ENCODE measurements around the gene CNOT11.
A peak's percentile ranks its signal among the peaks of the same experiment; 100 is the strongest.

CNOT11 gene

DNA sequence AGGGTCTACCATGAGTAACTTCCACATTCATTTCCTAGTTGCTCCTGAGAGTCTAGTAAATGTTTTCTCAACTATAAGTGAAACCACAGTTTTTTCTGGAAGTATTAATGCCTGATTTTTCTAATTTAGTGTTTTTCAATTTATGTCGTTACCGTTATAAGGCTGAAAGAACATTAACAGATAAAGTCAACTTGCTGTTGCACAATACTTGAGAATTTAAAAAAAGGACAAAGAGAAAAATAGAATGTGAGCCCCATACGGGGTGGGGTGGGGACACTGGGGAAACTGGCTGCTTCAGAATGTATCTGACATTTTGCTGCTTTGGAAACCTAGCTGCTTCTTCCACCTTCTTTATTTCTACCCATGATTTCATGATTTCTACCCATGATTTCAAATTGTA lies 26.2 kb downstream of the CNOT11 start:
- DNase-seq (ENCODE audit: low spot score): no peak

DNA sequence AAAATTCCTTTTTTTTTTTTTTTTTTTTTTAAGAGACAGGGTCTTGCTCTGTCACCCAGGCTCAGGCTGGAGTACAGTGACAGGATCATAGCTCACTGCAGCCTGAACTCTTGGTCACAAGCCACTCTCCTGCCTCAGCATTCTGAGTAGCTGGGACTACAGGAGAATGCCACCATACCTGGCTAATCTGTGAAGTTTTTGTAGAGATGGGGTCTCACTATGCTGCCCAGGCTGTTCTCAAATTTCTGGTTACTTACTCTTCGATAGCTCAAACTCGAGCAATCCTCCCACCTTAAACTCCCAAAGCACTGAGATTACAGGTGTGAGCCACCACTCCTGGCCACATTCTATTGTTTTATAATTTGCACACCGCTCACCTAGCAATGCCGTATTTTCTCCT lies 28.8 kb downstream of the CNOT11 start:
- no peak for DNase-seq (ENCODE audit: low spot score)

DNA sequence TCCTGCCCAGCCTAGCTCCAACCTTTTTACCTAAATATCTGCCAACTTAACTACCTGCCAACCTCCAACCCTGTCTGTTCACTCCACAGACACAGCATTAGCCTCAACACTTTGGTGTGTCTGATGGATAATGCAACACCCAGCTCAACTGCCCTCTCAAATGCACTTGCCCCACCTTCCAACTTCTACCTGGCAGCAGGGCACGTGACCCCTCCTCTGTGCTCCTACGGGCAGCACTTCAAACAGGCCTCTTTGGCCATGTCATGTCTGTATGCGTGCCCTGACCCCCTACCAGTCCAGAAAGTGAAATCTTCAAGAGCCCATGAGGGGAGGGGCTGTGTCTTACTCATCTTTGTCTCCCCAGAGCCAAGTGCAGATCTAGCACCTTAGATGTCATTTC lies 30.3 kb downstream of the CNOT11 start:
- DNase-seq (ENCODE audit: low spot score): no peak

DNA sequence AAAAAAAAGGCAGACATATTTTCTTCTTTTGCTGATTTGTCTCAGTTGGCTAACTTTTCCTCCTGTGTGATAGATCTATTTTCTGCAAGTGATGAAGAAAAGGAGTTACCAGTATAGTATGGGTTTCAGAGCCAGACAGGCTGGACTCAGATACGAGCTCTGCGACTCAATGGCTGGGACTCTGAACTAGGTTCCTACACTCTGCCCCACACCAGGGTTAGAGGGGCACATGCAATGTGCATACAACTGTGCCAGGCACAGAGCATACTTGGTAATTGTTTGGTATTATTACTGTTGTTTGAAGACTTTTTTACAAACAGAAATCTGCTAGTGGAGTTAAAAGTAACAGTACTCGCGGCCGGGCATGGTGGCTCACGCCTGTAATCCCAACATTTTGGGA lies 34.0 kb downstream of the CNOT11 start:
- no peak for DNase-seq (ENCODE audit: low spot score)

DNA sequence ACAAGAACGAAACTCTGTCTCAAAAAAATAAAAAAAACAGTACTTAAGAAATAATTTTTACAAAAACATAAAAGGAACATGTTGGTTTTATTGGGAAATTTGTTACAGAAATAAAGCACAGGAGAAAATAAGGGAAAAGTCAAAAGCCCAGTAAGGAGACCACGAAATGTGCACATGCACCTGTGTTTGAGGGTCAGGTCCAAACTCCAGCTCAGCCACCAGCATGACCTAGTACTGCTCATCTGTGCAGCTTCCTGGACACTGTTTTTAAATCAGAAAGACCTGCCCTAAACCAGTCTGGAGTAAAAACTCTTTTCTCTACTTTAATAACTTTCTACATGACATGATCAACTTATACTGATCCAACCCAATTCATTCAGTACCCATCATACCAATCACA lies 34.6 kb downstream of the CNOT11 start:
- no peak for DNase-seq (ENCODE audit: low spot score)

DNA sequence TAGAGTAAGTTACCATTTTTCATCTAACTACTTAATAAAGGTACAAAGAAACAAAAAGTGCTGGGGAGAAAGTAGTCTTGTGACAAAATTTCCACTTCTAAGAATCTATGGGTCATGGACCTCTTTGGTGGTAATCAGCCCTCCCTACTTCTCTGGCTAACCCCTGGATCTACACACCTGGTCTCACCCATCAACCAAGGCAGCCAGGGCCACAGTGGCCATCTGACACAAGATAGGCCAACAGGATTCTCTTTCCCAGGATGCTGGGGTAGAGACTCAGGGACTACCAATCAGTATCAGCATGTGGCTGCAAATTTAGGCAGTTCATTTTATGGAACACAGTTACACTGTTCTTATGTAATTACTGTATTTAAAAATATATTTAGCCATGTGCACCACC lies 38.0 kb downstream of the CNOT11 start:
- DNase-seq (ENCODE audit: low spot score): no peak

DNA sequence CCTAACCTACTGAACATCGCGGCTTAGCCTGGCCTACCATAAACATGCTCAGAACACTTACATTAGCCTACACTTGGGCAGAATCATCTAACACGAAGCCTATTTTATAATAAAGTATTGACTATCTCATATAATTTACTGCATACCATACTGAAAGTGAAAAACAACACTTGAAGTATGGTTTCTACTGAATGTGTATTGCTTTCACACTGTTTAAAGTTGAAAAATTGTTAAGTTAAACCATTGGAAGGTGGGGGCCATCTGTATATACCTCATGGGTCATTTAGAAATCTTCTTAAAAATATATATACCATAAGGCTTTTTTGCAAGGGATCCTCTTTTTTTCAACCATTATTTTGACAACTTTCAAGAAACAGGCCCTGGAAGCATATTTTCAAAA lies 39.3 kb downstream of the CNOT11 start:
- no peak for DNase-seq (ENCODE audit: low spot score)

DNA sequence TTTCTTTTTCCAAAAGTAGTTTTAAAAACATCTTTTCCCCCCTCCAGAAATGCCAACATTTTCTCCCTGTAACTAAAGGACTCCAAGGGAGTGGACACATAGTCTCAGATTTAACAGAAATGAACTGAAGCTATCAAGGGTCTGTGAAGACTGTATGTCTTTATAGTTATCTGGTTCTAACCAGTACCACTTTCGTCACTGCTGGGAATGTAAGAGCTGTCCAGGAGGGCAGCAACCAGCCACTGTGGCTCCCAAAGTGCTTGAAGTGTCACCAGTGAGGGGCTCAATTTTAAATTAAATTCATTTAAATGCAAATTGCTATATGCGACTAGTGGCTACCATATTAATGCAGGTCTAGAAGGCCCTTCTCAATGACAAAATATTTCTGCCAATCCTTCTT lies 40.9 kb downstream of the CNOT11 start:
- DNase-seq (ENCODE audit: low spot score): no peak

DNA sequence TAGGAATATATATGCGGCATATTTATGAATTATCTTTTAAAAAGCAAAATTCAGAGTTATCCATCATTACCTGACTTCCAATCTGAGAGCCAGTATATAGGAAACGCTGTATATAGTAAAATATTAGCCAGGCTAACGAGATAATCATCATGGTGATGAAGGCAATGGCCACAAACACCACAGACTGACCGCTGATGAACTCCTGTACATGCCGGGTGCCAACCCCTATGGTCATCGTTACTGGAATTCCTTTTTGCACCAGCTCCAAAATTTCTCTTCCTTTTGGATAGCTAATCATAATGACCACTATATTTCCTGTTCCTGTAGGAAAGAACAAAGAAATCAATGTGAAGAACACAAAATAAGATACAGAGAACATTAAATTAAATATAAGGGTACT lies 42.2 kb downstream of the CNOT11 start:
- DNase-seq (ENCODE audit: low spot score): no peak

DNA sequence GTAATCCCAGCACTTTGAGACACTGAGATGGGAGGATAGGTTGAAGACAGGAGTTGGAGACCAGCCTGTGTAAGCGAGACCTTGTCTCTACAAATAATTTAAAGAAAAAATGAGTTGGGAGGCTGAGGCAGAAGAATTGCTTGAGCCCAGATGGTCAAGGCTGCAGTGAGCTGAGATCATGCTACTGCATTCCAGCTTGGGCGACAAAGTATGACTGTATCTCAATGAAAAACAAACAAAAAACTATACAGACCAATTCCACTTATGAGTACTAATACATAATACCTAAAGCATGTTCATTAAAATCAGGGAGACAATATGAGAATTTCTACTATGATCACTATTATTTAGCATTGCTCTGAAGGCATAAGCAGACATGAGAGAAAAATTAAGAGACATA lies 43.2 kb downstream of the CNOT11 start:
- DNase-seq (ENCODE audit: low spot score): no peak

DNA sequence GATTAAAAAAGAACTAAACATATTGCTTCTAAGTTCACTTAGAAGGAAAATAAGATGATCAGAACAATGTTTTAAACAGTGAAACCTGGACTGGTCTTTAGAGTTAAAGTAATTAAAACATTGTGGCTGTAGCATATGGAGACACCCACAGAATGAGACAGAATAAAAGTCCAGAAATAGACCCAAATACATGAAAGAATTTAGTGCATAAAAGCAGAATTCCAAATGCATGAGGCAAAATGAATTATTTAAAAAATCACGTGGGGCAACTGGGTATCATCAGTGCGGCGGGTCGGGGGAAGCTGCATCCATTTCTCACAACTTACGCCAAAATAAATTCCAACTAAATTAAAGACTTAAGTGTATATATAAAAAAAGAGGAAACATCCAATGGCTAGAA lies 43.7 kb downstream of the CNOT11 start:
- DNase-seq (ENCODE audit: low spot score): no peak

DNA sequence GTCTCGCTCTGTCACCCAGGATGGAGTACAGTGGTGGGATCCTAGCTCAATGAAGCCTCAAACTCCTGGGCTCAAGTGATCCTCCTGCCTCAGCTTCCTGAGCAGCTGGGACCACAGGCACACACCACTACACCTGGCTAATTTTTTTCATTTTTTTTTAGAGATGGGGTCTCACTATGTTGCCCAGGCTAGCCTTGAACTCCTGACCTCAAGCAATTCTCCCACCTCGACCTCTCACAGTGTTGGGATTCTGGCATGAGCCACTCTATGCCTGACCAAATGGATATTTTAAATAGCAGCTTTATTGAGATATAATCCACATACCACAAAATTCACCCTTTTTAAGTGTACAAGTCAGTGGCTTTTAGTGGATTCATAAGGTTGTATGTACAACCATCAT lies 44.7 kb downstream of the CNOT11 start:
- no peak for DNase-seq (ENCODE audit: low spot score)

DNA sequence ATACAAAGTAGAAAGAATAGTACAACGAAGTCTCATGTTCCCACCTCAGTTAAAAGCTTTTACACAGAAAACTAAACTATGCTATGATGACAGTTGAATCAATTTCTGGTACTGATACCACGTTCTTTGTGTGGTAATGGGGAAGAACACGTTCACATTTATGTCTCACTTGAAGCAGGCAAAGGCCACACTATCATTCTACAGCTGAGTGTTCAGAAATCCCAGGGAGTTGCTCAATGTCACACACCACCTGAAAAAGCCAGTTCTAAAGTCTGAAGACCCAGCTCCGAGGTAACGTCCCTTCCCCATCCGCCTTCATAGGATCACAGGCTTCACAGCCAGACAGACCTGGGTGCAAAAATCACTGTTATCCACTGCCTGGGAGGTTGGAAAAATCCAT lies 46.9 kb downstream of the CNOT11 start:
- no peak for DNase-seq (ENCODE audit: low spot score)

DNA sequence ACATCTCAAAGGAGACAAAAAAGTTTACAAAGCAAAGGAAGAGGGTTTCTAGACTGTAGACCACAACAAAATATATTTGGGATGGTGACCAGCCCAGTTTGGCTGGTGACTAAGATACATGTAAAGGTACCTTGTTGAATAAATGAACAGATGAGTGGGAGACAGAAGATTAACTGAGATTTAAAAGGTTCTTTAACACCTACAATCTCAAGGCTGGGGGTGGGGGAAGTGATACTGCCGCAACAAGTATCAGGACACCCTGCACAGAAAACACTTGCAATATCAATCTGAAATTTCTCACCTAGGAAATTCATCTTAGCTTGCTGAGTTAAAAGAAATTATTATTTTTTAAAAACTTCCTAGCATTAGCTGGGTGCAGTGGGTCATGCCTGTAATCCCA lies 47.5 kb downstream of the CNOT11 start:
- no peak for DNase-seq (ENCODE audit: low spot score)

DNA sequence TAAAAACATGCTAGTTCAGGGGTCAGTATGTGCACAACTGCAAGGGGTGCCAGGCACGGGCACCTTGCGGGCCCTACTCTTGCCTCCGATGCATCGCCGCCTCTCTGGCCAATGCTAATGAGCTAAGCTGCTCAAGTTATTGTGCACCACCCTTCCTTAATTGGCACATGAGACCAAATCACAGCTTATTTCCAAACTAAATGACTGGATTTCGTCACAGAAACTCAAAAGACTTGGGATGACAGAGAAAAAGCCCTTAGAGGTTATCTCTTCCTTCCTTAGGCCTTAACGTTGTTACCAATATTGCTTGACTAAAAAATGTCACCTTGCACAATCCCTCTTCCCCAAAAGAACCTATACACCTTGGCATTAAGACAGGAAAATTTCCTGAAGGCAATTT lies 48.1 kb downstream of the CNOT11 start:
- no peak for DNase-seq (ENCODE audit: low spot score)

DNA sequence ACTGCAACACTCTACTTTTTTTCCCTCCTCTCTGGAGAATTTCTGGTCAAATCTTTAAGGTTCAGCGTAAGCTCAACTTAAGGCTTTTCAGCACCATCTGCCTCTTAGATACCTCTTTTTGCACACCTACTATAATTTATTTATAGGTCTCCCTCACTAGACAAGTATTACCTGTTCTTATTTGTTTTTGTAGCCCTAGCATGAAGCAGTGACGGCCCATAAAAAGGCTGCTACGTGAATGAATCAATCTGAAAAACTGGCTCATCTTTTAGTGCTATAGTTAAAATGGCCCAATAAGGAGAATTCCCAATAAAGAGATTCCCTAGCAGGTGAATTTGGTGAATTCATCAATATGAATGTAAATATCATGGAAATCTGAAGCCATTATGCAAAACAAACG lies 49.3 kb downstream of the CNOT11 start:
- no peak for DNase-seq (ENCODE audit: low spot score)

DNA sequence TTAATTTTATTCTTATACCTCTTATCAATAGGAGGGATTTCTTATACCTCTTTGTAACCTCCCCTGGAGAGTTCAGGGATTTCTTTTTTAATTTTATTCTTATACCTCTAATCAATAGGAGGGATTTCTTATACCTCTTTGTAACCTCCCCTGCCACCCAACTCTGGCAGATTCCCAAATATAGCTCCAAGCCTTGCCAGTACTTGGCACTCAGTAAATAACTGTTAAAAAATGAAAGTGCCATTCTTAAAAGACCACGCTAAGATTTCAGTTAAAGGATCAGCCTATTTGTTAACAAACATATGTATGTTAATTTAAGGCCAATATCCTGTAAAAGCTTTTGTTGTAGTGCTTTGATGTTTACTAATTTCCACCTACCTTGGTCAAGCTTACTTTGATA lies 51.0 kb downstream of the CNOT11 start:
- no peak for DNase-seq (ENCODE audit: low spot score)

DNA sequence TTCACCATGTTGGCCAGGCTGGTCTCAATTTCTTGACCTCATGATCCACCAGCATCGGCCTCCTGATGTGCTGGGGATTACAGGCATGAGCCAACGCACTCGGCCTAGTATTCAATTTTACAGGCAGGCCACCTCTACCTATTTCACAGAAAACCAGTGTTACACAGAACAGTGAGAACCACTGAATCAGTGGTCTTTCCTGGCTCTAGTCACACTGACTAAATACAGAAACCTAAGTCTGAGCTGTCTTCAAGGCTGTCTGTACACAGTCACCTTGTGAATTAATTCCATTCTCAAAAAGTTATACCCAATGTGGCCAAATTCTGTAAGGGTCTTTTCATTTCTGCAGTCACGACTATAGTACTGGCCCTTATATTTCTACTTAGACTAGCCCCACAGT lies 52.3 kb downstream of the CNOT11 start:
- DNase-seq (ENCODE audit: low spot score): peak; percentile 35

DNA sequence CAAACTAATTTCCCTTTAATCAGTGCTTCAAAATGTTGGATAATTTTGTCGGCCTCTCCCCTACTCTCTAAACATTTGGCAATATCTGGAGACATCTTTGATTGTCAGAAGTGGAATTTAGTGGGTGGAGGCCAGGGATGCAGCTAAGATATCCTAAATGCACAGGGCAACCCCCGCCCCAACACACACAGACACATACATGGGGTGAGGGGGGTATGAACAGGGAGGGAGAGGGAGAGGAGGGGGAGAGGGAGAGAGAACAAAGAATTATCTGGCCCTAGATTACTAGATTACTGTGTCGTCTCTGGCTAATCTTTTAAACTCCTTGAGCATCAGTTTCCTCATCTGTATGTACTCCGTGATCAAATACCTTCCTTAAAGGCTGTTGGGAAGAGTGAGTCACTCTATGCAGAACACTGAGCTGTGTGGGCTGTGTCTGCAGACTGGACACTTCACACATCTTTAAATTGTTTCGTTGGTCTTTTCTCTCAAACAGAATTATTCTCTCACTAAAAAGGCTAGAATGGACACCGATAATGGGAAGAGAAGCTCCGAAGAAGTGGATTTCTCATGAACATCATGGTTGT lies 52.9 kb downstream of the CNOT11 start:
- no peak for DNase-seq (ENCODE audit: low spot score)

DNA sequence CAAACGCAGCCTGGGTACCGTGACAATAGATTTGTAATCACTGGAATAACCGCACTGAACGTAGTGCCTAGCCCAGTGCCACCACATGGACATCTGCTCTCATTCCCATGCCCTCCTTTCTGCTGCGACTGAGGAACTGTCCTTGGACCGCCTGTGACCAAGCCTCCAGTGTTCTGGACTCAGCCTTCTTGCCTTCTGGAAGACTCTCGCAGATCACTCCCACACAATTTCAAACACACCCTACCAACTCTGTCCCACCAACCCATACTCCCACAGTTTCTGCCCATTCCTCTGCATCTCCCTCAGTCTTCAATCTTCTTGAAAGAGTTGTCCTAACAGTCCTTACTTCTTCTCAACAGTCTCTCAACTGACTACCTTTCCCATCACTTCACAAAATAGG lies 53.7 kb downstream of the CNOT11 start:
- DNase-seq (ENCODE audit: low spot score): no peak

DNA sequence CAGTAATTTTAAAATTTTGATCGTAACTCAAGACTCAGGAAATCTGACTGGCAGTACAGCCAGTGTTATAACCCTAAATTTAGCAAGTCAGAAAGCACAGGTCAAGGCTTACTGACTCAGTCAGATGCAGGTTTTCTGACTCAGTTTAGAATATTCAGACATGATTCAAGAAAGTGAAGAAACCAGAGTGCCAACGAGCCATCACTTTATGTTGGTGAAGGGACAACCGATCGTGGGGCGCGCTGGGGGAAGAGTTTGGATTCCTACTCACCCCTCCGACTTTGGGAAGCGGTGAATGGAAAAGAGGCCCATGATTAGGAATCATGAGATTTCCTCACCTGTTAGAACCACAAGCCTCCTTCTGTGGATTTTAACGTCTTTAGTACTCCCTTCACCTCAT lies 54.8 kb downstream of the CNOT11 start:
- no peak for DNase-seq (ENCODE audit: low spot score)

DNA sequence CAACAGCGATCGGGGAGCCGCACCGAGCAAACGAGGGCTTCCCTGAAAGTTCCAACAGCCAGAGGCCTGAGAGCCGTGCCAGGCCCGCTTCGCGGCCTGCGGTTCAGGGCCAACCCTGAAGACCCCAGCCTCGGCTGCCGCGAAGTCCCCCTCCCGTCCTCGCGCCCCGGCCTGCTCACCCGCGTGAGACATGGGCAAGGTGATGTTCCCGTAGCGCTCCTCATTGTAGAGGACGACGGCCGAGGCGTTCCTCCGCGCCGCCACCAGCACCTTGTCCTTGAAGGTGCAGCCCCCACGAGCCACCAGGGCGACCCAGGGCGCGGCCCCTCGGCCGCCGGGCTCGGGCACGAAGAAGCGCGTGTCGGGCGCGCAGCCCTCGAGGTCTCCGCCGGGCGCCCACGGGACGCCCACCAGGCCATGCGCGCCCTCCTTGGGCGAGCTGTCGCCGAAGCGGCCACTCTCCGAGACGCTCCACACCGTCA lies 55.3 kb downstream of the CNOT11 start:
- DNase-seq (ENCODE audit: low spot score): no peak

DNA sequence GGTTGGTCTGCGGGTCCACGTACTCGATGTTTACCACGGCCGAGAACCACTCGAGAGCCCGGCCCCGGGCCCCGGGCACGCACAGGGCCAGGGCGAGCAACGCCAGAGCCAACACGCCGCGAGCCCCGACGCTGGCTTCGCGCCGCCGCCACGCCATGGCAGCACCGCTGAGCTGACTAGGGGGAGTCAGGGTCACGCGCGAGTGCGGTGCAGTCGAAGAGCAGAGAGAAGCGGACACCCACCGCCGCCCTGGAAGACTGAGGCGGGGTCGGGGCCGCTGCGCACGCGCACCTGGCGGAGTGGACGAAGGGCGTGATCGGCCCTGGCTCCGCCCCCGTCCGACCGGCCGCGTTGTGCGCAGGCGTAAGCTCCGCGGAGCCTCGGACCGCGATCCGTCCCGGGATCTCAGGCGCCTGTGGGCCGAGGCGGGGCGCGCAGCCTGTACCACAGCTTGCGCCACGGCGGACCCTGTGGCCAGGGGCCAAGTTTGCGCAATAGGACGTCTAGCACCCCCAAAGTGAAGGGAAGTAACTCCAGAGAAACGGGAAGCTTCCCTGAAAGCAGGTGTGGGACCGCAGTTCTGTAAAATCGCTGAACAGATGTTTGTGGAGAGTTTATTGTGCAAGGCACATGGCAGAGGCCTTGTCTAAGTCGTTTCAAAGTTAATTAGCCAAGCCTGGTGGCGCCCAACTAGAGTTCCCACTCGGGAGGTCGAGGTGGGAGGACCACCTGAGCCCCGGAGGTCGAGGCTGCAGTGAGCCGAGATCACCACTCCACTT lies 55.9 kb downstream of the CNOT11 start, which contains the start of gene RNF149:
TSS of gene RNF149 (minus strand) at position 270 of the 779 bp plus-strand sequence. CDS start at position 157, 113 bp downstream.
- DNase-seq (ENCODE audit: low spot score): peak; percentile 90
